ENCODE results near the gene ARHGAP45. TPM values are rescaled to one million over a fixed set of nuclear protein-coding genes. Genes with fewer than 3 reads are reported as not detected.

The ARHGAP45 gene
- total and polyA plus RNA-seq, 9 of the 15 experiments (the other 6 are each of a cell fraction or from before 2014, with no cell fraction given), result 0.08 to 22.1 (median 4.2) TPM

GRCh38 chr19:1019980-1020867 is 46.7 kb upstream of the ARHGAP45 start (continued):
- TF ChIP-seq TAF7 (tag; IDR thresholded peaks at IDR 0.05) (no peak), ZNF695 (CRISPR knock-in tag; IDR thresholded peaks at IDR 0.05) (no peak), MCM5 (IDR thresholded peaks at IDR 0.05; ENCODE audit: low read depth) (no peak), BCLAF1 (IDR thresholded peaks at IDR 0.05; ENCODE audit: borderline replicate concordance in 1 of 2, control insufficient read depth in 1 of 2, low read depth in 2 of 2, low read length in 1 of 2) (no peak), TRIM24 (IDR thresholded peaks at IDR 0.05) (no peak), PPARD (CRISPR knock-in tag; IDR thresholded peaks at IDR 0.05) (no peak)
